GM06990 (cell line): Measurements from ENCODE around the gene PIK3R1.

Experiments used
- DNase-seq: peaks from one replicate; pipeline ENCODE4 v3.0.0-alpha.2; 2011; ENCODE audit not compliant: insufficient read length; ENCODE audit errors: extremely low read depth
- H3K27me3 ChIP-seq: replicated peaks from 2 replicates; pipeline ENCODE4 v1.6.0; 2011; ENCODE audit warnings: low read length; ENCODE audit not compliant: control insufficient read depth, insufficient read depth
- H3K36me3 ChIP-seq: 2 replicates; pipeline ENCODE4 v1.5.1; 2011; ENCODE audit warnings: low read length; ENCODE audit not compliant: control insufficient read depth, insufficient read depth
- H3K4me3 ChIP-seq: replicated peaks from 2 replicates; pipeline ENCODE4 v1.5.1; 2011; ENCODE audit warnings: low read depth, mild to moderate bottlenecking, control low read depth, low read length
- CTCF ChIP-seq: IDR thresholded peaks from 2 replicates; pipeline ENCODE4 v1.5.1; 2011; ENCODE audit warnings: low read length, control low read depth, mild to moderate bottlenecking, inconsistent platforms; ENCODE audit not compliant: insufficient read depth, poor library complexity, severe bottlenecking

The PIK3R1 gene

GRCh38 chr5:68237715-68238114 lies 22.2 kb downstream of the PIK3R1 start:
- no peak for DNase-seq
- Histone ChIP-seq H3K27me3 (no peaks in the 10 kb centered on the region), H3K36me3 (no peaks in the 10 kb centered on the region; the same call in 1 of the 2 replicates), H3K4me3 (no peak overlapping the region)
- TF ChIP-seq CTCF: no peak

GRCh38 chr5:68239487-68239886 lies 23.9 kb downstream of the PIK3R1 start:
- Histone ChIP-seq H3K4me3 (no peak overlapping the region), H3K36me3 (no peaks in the 10 kb centered on the region), H3K27me3 (no peaks in the 10 kb centered on the region)
- peak; percentile 58 for DNase-seq
- TF ChIP-seq CTCF: no peak

- H3K27me3 ChIP-seq: no peaks in the 10 kb centered on the region
- TF ChIP-seq CTCF: no peak
- DNase-seq: no peak
- H3K4me3 ChIP-seq: no peak overlapping the region
- no peaks in the 10 kb centered on the region for H3K36me3 ChIP-seq
Measured at GRCh38 chr5:68240202-68240601, 24.6 kb downstream of the PIK3R1 start.

- Histone ChIP-seq H3K27me3 (no peaks in the 10 kb centered on the region), H3K36me3 (no peaks in the 10 kb centered on the region), H3K4me3 (no peak overlapping the region)
- no peak for DNase-seq
- no peak for TF ChIP-seq CTCF
Measured at GRCh38 chr5:68240771-68241170, 25.2 kb downstream of the PIK3R1 start.

GRCh38 chr5:68242743-68243142 lies 27.2 kb downstream of the PIK3R1 start:
- TF ChIP-seq CTCF: no peak

GRCh38 chr5:68243251-68243650 lies 27.7 kb downstream of the PIK3R1 start:
- H3K27me3 ChIP-seq: no peaks in the 10 kb centered on the region
- H3K36me3 ChIP-seq: no peaks in the 10 kb centered on the region
- no peak overlapping the region for H3K4me3 ChIP-seq
- TF ChIP-seq CTCF: no peak
- DNase-seq: no peak

More at GRCh38 chr5:68242743-68243142, 27.2 kb downstream of the PIK3R1 start:
- H3K4me3 ChIP-seq: no peak overlapping the region
- no peak for DNase-seq
- no peaks in the 10 kb centered on the region for H3K27me3 ChIP-seq
- H3K36me3 ChIP-seq: no peaks in the 10 kb centered on the region
